HG03439 (cell line): ENCODE results near the gene PIK3R4.

Experiments
- ATAC-seq: cut with Tn5 transposase; IDR thresholded peaks from one replicate; pipeline ENCODE4 v1.9.1; 2021; ENCODE audit warnings: mild to moderate bottlenecking, moderate library complexity; ENCODE audit not compliant: unreplicated experiment

The PIK3R4 gene

GRCh38 chr3:130743354-130743753 is 3.3 kb downstream of the PIK3R4 start:
- ATAC-seq = no peak

GRCh38 chr3:130741946-130742610 is 4.6 kb downstream of the PIK3R4 start:
- ATAC-seq = no peak

GRCh38 chr3:130739848-130740247 is 6.8 kb downstream of the PIK3R4 start:
- ATAC-seq = no peak

- no peak for ATAC-seq
Measured at GRCh38 chr3:130738241-130738640, 8.4 kb downstream of the PIK3R4 start.

GRCh38 chr3:130737622-130738021 is 9.0 kb downstream of the PIK3R4 start:
- ATAC-seq = no peak

GRCh38 chr3:130733236-130733875 is 13.3 kb downstream of the PIK3R4 start:
- ATAC-seq = no peak

GRCh38 chr3:130732501-130732900 is 14.1 kb downstream of the PIK3R4 start:
- no peak for ATAC-seq

- ATAC-seq = no peak
Measured at GRCh38 chr3:130731817-130732216, 14.8 kb downstream of the PIK3R4 start.

GRCh38 chr3:130729154-130729553 is 17.5 kb downstream of the PIK3R4 start:
- ATAC-seq = no peak

GRCh38 chr3:130728037-130728436 is 18.6 kb downstream of the PIK3R4 start:
- ATAC-seq = no peak

GRCh38 chr3:130725746-130726145 is 20.9 kb downstream of the PIK3R4 start:
- ATAC-seq = no peak

- no peak for ATAC-seq
Measured at GRCh38 chr3:130715616-130716015, 31.0 kb downstream of the PIK3R4 start.

- no peak for ATAC-seq
Measured at GRCh38 chr3:130712718-130713423, 33.8 kb downstream of the PIK3R4 start.

- ATAC-seq = no peak
Measured at GRCh38 chr3:130711565-130712324, 34.9 kb downstream of the PIK3R4 start.

- no peak for ATAC-seq
Measured at GRCh38 chr3:130709671-130710070, 37.0 kb downstream of the PIK3R4 start.

GRCh38 chr3:130707902-130708601 is 38.6 kb downstream of the PIK3R4 start:
- no peak for ATAC-seq

GRCh38 chr3:130705501-130705900 is 41.1 kb downstream of the PIK3R4 start:
- ATAC-seq = no peak

- no peak for ATAC-seq
Measured at GRCh38 chr3:130702985-130703384, 43.6 kb downstream of the PIK3R4 start.

- ATAC-seq = no peak
Measured at GRCh38 chr3:130700541-130700940, 46.1 kb downstream of the PIK3R4 start.

- ATAC-seq = no peak
Measured at GRCh38 chr3:130699765-130700164, 46.9 kb downstream of the PIK3R4 start.

- no peak for ATAC-seq
Measured at GRCh38 chr3:130693314-130693713, 53.3 kb downstream of the PIK3R4 start.
